Measurements from ENCODE around the gene CAMK1D.
"Not testable (repeated sequence)": the region's sequence is repeated elsewhere in the genome, so short reads cannot be mapped to it uniquely, and the experiment has no call there.

The CAMK1D gene

GRCh38 chr10:12430406-12430982 lies 81.1 kb downstream of the CAMK1D start:
- DNase-seq (ENCODE audit: low read depth), result no peak

- DNase-seq (ENCODE audit: low read depth), result no peak
These were observed 82.1 kb downstream of the CAMK1D start for GRCh38 chr10:12431151-12432101.

- no peak for DNase-seq (ENCODE audit: low read depth)
These were observed 83.2 kb downstream of the CAMK1D start for GRCh38 chr10:12432402-12433189.

- no peak for DNase-seq (ENCODE audit: low read depth)
These were observed 84.9 kb downstream of the CAMK1D start for GRCh38 chr10:12434277-12434676.

GRCh38 chr10:12434677-12435076 lies 85.3 kb downstream of the CAMK1D start:
- DNase-seq (ENCODE audit: low read depth), result not testable (repeated sequence)

- no peak for DNase-seq (ENCODE audit: low read depth)
These were observed 86.0 kb downstream of the CAMK1D start for GRCh38 chr10:12435348-12435747.

- DNase-seq (ENCODE audit: low read depth), result no peak
These were observed 89.8 kb downstream of the CAMK1D start for GRCh38 chr10:12438919-12439692.

- not testable (repeated sequence) for DNase-seq (ENCODE audit: low read depth)
These were observed 90.4 kb downstream of the CAMK1D start for GRCh38 chr10:12439767-12440166.

GRCh38 chr10:12443026-12443425 lies 93.7 kb downstream of the CAMK1D start:
- no peak for DNase-seq (ENCODE audit: low read depth)

- no peak for DNase-seq (ENCODE audit: low read depth)
These were observed 95.8 kb downstream of the CAMK1D start for GRCh38 chr10:12444981-12445700.

- no peak for DNase-seq (ENCODE audit: low read depth)
These were observed 96.5 kb downstream of the CAMK1D start for GRCh38 chr10:12445701-12446334.

- no peak for DNase-seq (ENCODE audit: low read depth)
These were observed 99.0 kb downstream of the CAMK1D start for GRCh38 chr10:12448340-12448728.

- peak; percentile 72 for DNase-seq (ENCODE audit: low read depth)
These were observed 99.5 kb downstream of the CAMK1D start for GRCh38 chr10:12448729-12449391.

GRCh38 chr10:12455318-12455717 lies 106.0 kb downstream of the CAMK1D start:
- DNase-seq (ENCODE audit: low read depth), result no peak

GRCh38 chr10:12455766-12456165 lies 106.4 kb downstream of the CAMK1D start:
- DNase-seq (ENCODE audit: low read depth), result no peak

GRCh38 chr10:12459340-12459739 lies 110.0 kb downstream of the CAMK1D start:
- no peak for DNase-seq (ENCODE audit: low read depth)

GRCh38 chr10:12459762-12460161 lies 110.4 kb downstream of the CAMK1D start:
- no peak for DNase-seq (ENCODE audit: low read depth)

- DNase-seq (ENCODE audit: low read depth), result no peak
These were observed 114.1 kb downstream of the CAMK1D start for GRCh38 chr10:12463459-12463838.

- DNase-seq (ENCODE audit: low read depth), result no peak
These were observed 116.2 kb downstream of the CAMK1D start for GRCh38 chr10:12465385-12466136.

Data from T follicular helper cell (primary cell).